Measurements from ENCODE around the gene PADI6.
A peak's percentile ranks its signal among the peaks of the same experiment; 100 is the strongest.
"Not testable (repeated sequence)": the region's sequence is repeated elsewhere in the genome, so short reads cannot be mapped to it uniquely, and the experiment has no call there.

PADI6 gene

DNA sequence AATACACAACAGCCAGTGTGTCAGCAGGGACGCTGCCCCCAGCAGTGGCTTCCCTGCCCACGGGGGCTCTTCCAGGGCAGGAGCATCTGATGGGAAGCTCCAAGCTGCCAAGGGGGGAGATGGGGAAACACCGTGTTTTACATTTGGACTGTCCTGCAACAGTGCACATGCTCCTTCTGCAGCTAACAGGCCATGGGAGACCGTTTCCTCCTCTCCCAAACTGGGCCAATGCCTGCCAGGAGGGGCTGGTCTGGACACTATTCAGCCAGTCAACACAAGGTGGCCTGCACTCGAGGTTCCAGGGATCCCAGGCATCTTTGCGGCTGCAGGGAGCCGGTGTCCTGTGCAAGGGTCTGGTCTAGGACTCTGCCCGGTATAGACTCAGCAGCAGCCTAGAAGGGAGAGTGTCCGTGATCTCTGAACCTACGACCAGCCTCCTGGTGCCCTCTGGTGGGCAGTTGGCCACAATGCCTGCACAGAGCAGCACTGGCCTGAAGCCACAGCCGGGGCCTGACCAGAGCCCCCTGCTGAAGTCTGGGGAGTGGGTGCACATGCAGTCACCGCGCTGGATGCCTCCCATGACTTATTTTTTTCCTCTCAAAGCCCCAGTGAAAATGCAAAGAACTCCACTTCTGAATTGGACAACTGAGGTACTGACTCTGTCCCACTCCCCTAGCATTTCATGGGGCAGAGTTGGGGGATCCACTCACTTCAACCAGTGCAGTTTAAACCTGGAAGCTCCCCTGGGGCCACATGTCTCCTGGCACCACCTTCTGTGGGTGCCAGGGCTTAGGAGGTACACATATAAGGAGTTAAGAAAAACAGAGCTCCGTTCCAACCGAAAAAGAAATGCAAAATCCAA lies 34.1 kb downstream of the PADI6 start:
- DNase-seq = peak in 4 of 6 experiments; percentile 10 to 21 (median 16)

DNA sequence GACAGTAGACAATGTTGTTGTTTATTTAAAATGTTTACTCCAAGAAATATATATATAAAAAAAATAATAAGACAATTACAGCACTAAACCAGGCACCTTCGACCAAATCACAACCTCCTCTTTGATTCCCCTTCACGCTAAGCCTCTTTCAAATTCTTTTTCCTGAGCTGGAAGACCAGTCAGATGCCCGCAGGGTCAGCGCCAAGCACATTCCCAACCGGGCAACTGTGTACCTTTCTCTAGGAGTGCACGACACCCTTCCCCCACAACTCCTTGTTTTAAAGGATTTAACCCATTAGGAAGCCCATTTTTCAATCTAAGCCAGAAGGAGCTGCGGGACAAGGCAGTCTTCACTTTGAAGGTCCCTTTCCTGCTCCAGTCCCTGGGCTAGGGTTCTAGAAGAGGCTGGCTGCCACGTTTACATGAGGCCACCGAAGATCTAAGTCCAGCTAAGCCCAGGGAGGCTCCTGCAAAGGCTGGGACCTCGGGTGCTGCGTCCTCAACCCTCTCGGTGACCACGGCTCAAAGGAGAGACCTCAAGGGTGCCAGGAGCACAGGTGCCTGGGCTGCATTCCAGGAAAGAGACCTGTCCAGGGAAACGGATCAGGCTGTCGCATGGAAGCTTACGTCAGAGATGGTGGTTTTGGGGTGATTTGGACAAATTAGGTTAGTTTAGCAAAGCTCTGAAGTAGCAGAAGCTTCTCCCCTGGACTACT lies 34.9 kb downstream of the PADI6 start:
- not testable (repeated sequence) for DNase-seq

DNA sequence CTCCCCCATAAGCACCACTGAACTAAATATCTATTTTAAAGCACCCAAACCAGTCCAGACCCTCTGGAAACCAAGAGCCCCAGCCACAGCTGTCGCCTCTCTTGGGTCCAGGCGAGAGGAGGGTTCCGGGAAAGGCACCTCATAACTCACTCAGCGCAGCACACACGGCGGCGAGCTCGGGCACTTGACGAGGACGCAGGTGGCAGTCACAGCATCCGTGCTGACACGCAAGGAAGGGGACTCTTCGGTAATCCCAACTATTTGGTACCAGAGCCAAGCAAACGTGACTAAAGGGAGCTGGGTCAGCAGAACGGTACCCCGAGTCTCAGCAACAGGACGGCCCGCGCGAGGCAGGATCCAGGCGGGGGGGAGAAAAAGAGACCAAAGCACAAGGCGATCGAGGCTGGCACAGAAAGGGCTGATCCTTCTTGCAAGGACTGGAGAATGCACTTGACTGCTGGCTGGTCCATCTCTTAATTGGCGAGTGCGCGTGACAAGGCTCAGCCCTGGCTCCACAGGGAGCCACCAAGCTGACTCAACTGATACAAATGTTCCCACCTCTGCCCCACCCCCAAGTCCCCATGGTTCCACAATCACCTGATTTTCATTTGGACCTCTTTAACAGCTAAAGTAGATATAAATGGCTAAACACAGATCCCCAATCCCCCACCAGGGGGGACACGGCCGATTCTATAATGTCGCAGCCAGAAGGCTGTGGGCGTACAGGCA lies 36.0 kb downstream of the PADI6 start:
- DNase-seq = not testable (repeated sequence)

DNA sequence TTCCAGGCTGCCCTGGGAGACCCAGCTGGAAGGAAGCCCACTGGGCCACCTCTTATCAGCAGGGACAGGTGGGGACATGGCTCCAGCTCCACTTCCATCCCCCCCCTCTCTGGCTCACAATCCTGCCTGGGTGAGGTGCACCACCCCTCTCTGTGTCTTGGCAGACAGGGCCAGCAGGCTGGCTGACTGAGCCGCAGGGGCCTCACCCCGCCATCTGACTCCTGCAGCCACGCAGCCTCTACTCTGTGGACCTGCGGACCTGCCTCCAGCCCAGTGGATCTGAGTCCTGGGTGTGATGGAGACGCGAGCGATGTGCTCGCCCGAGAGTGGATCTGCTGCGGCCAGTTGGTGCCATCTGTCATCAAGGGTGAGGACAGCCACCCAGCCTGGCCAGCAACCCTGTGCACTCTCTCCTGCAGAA lies 37.4 kb downstream of the PADI6 start:
- no peak for DNase-seq

DNA sequence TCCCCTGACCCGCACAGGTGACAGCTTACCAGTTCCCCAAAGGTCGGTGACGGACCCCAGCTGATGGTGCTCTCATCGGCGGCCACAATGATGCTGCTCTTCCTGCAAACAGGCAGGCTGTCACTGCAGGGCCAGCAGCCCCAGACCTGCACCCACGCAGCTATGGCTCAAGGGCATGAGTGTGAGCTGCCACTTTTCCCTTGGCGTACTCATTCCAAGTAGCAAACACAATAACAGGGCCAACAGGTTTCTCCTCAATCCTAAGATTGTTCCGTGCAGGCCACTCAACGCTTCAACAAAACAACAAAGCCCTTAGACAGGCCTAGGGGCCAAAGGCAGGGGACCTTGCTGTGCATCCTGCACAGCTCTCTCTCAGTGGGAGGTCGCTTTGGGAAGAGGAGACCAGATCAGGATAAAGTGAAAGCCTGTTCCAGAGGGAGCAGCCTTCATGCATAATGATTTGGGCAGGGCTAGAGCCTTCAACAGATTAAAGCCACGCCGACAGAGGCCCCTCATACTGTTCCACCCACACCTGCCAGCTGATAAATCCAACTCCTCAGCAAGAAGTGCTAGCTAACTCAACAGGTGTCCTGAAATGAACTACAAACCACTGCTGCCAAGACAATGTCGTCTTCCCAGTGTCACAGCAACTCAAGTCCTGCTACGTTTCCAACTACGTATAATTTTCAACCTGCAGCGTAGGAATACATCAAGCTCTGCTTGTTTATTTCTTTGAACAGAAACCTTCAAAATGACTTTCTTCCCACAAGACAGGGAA lies 40.3 kb downstream of the PADI6 start:
- no peak for DNase-seq

DNA sequence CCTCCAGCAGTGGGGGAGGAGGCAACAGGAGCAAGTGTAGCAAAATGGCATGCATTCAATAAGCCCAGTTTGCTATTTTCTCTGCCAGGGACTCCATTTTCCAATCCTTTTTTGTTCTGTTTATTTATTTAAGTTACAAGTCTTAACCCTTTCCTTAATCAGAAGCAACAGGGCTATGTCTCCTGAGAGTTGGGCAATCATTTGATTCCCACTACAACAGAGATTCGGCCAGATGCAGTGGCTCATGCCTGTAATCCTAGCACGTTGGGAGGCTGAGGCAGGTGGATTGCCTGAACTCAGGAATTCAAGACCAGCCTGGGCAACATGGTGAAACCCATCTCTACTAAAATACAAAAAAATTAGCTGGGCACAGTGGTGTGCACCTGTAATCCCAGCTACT lies 42.0 kb downstream of the PADI6 start:
- DNase-seq = no peak

DNA sequence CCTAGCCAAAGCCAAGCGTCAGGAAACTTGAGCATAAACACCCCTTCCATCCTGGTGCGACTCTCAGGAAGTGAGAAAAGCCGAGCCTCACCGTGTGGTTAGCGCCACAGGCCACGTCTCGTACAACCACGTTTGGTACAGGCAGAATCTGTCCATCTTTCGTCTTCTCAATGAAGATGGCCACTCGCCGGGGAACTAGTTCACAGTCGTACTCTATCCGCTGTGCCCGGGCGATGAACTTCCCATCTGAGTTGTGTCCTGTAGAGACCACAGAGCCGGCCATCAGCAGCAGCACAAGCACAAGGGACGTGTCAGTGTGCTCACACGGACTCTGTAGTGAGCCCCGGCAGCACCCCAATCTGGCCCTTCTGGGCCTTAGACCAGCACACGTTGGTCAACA lies 44.4 kb downstream of the PADI6 start:
- no peak for DNase-seq

DNA sequence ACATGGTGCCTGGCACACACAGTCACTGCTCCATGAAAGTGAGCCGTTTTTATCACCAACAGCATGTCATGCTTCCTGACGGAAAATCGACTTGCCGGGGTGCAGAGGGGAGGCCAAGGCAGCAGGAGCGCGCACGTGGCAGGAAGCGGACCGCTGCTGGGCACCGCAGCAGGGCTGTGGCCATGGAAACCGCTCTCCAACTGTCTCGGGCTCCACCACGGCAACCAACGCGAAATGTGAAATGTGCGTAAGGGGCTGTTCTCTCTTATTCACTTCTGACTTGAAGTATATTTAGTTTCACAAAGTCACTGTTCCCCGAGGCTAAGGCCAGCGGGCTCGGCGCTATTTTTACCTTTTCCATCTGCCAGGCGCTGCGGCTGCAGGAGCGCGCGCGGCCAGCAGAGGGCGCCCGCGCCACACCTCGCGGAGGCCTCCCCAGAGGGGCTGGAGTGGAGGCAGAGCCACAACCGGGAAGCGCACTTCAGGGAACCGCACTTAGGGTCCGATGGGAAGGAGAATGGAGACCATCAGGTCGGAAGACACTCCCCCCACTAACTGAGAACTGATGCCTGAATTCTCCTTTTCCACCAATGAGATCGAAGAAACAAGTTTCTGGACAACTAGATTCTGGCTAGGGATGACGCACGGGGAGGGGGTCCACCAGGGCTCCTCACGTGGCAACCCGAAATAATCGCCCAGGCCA lies 47.8 kb downstream of the PADI6 start:
- peak in 5 of 6 experiments; percentile 46 to 73 (median 63) for DNase-seq

DNA sequence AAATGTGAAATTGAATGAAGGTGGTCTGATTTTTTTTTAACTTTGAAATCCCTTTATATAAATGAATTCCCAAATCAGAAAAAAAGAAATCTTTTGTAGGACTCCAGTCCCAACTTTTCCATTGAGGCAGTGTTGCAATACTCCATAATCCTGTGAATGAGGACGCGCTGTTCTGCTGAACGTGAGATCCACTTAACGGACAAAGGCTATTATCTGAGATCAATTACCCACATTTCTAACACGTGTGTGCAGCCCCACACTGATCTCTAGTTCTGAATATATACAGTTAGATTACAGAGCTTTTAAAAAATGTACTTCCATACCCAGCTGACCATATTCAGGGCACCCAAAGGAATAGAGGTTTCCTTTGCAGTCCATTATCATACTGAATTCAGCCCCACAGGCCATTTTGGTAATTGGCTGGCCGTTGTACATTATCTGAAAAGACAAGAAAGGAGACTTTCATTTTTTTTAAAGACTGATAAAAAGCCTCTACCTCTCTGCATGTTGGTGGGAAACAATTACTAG lies 48.5 kb downstream of the PADI6 start:
- DNase-seq = no peak

DNA sequence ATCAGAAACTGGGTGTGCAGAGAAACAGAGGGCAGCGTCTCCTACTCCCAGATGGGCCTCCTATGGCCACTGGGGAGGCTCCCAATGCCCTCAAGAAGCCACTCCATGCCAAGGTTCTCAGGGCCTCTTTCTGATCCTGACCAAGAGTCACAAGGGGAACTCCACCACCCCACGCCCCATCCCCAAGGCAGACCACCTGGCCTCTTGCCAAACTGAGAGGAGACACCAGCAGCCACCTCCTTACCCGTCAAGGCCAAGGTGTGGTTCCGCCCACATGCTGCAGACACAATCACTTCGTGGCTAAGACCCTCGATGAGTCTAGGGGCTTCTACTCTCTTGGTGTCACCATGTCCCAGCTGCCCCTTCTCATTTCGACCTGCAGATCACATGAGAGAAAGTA lies 50.5 kb downstream of the PADI6 start:
- DNase-seq = no peak

DNA sequence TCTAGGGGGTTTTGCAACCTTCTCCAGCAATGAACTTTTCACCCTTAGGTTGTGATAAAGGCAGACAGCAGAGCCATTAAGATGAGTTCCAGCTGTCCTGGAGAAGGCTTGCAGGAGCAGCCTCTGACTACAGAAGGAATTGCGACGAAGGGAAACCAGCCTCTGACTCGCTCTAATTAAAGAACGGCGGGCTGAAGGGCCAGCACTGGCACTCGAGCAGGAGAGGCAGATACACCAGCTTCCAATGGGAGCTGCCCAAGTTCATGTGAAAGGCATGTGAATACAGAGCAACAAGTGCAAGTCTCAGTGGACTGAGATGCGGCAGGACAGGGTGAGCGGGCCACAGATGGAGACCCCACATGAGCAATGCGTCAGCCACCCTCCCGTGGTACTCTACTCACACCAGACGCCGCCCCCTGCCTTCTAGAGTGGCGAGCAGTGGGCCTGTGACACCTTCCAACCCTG lies 51.8 kb downstream of the PADI6 start:
- DNase-seq = no peak

DNA sequence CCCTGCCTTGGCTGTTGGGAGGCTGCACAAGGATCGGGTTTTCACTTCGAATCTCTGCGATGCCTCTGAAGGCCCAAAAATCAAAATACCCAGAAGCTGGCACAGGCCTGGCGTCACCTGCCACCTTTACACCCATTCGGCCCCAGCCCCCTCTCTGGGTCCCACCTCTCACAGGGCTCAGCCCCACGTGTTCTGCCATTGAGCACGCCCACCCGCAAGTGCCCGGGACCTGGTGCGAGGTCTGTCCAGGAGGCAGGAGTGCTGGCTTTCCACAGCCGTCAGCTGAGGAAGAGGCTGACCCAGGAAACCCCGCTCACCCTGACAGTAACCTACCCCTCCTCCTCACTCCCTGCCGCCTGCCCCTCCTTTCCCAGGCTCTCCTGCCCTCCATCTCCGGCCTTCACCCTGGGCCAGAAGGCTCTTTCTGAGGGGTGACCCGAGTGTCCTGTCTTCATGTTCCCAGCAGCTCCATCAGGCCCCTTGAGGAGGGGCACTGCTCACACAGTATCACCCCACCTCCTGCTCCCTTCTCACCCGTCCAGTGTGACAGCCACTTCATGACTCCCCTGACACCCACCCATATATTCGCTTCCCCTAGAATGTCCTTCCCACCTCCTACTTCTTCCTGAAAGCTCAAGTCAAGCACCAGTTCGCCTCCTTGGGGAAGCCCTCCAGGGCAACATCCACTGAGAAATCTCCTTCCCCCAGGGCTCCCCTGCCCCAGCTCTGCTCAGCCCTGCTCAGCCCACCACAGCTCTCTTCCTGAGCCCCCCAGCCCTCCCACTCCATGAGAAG lies 54.0 kb downstream of the PADI6 start:
- no peak for DNase-seq

DNA sequence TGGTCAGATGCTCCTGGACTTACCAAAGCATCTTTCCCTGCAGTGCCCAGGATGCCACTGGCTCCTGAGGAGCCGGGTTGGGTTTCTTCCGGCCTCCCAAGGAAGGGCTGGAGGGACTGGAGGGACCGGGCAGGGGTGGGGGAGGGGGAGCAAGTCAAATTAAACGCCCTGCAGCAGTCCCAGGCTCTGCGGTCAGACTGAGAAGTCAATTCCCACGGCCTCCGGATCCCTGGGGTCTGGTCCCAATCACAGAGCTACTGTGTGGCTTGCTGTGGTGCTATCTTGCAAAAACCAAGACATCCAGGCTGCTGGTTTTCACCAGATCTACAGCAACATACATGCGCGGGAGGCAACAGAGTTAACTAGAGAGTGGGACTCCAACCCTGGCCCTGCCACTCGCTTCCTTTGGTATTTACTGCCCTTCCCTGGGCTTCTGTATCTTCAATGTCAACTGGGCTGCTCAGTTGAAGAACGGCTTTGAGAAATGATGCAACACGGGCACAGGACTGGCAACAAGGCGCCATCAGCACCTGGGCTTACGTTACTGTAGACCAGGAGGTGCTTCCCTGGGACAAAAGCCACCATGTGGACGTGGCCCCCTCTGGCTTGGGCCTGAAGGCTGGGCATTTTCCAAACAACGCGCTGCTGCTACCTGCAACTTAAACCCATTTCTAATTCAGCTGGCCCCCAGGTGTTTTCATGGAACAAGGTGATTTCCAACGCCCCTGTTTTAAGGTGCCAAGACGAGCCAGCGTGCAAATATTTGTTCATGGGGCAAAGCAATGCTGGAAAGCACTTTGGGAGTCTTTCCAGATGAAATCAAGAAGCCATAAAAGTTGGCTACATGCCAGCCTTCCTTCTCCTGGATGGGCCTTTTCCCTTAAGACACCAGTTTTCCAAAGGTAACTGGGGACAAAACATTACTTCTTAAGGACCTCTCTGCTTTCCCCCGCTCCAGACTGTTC lies 56.0 kb downstream of the PADI6 start:
- DNase-seq = no peak

DNA sequence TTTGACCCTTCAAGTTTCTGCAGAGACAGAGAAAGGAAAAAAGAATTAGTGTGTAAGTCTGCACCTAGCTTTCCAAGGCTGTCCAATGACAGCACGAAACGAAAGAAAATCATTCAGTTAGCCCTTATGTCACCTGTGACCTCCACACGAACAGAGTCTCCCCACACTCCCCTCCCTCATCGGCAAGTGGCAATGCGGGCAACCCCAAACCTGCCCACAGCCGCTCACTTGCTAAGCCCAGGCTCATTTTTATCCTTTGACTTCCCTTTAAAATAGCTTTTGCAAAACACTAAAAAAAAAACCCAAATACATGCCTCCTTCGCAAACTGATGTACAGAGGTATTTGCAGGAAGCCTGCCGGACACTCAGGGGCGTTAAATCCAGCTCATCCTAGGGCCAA lies 57.2 kb downstream of the PADI6 start:
- no peak for DNase-seq

DNA sequence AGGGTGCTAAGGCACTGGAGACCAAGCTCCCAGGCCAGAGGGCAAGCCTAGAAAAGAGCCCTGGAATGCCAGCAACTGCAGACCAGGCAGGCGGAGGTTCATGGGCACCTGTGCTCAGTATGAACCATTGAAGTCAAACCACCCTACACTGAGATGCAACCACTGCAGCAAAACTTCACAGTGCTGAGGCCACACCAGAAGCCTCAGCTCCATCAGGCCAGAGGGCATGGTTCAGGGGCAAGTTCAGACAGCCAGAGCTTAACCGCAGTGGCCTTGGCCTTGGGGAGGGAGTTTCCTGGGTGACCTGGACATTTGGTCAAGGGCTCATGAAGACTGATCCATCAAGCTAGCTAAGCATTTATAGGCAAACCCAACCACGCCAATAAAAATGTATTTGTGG lies 60.4 kb downstream of the PADI6 start:
- DNase-seq = no peak

DNA sequence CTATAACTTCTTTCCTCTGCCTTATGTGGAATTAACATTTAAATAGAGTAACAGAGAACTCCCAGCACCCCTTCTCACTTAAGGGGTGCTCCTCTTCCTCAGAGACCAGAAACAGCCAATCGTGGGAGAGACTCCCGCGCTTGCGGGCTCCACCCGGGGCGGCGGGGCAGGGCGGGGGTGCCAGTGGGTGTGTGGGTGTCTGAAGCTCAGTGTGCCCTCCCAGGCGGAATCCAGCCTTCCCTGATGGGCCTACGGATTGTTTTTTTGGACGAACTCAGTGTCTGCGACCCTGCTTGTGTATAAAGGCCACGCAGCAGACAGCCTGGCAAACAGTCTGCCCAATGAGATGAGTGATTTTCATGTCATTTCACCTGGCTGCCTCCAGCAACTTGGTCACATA lies 61.3 kb downstream of the PADI6 start:
- no peak for DNase-seq

DNA sequence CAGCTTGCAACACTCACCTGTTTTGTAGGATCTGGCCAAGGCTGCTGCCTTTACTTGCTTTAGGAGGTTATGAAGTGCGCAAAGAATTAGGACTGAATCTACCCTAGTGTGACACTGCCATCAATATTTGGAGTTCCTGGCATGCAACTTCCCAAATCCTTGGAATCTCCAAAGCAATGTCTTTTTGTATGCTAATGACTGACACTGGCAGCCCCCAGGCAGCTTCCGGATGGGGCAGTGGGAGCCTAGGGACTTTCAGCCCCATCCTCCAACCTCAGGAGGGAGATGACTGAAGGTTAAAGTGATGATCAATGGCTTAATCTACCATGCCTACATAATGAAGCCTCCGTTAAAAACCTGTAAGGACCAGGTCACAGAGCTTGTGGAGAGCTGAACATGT lies 62.0 kb downstream of the PADI6 start:
- DNase-seq = no peak

DNA sequence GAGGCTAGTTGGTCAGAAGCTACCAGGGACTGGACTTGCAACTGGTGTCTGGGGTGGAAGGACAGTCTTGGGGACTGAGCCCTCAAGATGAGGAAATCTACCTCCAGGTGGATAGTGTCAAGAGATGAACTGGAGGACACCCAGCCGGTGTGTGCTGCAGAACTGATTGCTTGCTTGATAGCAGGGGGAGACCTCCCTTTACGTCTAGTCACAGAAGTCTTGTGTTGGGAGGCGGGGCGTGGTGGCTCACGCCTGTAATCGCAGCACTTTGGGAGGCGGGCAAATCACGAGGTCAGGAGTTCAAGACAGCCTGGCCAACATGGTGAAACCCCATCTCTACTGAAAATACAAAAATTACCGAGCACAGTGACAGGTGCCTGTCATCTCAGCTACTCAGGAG lies 62.6 kb downstream of the PADI6 start:
- no peak for DNase-seq

DNA sequence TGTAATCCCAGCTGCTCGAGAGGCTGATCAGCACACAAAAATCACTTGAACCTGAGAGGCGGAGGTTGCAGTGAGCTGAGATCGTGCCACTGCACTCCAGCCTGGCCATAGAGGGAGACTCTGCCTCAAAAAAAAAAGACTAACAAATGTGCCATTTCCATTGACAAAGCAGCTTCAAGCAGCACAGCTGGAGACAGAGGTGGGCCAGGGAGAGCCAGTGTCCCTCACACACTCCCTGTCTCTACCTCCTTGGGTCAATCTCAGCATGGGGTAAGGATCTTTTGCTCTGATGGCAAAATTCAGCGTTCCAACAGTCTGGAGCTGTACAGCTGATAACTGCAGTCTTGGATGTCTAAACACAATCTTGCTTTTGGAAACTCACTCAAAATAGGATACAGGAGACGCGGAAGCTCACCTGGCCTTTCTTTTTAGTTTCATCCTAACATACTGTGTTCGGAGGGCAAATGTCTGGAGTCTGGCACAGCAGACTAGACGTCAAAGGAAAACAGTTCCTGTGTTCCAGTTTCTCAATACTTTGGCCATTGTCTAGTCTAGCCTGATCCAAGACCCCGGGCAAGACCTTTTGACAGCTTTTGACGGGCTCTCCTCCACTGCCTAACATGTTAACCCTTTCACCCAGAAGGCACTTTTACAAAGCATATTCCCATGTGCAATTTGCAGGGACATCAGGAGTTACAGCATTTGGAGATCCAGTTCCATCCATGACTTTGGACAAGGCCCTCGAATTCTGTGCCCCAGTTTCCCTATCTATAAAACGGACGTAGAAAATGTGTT lies 64.6 kb downstream of the PADI6 start:
- DNase-seq = no peak

All from stimulated activated naive CD4-positive, alpha-beta T cell (primary cell).